ENCODE results near the gene ZNF345.

The ZNF345 gene

GRCh38 chr19:36850559-36851442 is at the start of gene ZNF345:
Gene ZNF345 (plus strand): TSS chr19:36850876. CDS start chr19:36876831, 25,955 bp downstream.
- Histone ChIP-seq H3K9me3 (ENCODE audit: low read length) (peaks cover 7% of the 10 kb centered on the region), H3K4me3 (ENCODE audit: low read depth in 1 of 2, low read length in 2 of 2) (peak within 1 kb of the TSS; percentile 75 to 100)

GRCh38 chr19:36805364-36805763 is 45.3 kb upstream of the ZNF345 start:
- Histone ChIP-seq H3K9me3 (ENCODE audit: low read length) (peaks cover 27% of the 10 kb centered on the region), H3K4me1 (ENCODE audit: insufficient read depth, low read length) (no peaks in the 10 kb centered on the region), H3K4me3 (ENCODE audit: low read depth in 1 of 2, low read length in 2 of 2) (no peak overlapping the region), H3K27ac (ENCODE audit: low read depth, low read length) (no peak overlapping the region), H3K36me3 (ENCODE audit: insufficient read depth, low read length) (peaks cover 8% of the 10 kb centered on the region), H3K9ac (ENCODE audit: low read length) (no peak overlapping the region), H3K27me3 (ENCODE audit: control insufficient read depth in 1 of 2, insufficient read depth in 2 of 2, low read length in 2 of 2) (no peaks in the 10 kb centered on the region)

More at GRCh38 chr19:36850559-36851442, at the start of gene ZNF345:
- peaks cover 13% of the 10 kb centered on the region for H3K4me1 ChIP-seq (ENCODE audit: insufficient read depth, low read length)
- no peaks in the 10 kb centered on the region for H3K27me3 ChIP-seq (ENCODE audit: control insufficient read depth in 1 of 2, insufficient read depth in 2 of 2, low read length in 2 of 2)
- peak within 1 kb of the TSS; percentile 80 for H3K27ac ChIP-seq (ENCODE audit: low read depth, low read length)
- peaks cover 4% of the 10 kb centered on the region for H3K36me3 ChIP-seq (ENCODE audit: insufficient read depth, low read length)
- H3K9ac ChIP-seq (ENCODE audit: low read length): peak within 1 kb of the TSS; percentile 83

- no peaks in the 10 kb centered on the region for H3K27me3 ChIP-seq (ENCODE audit: control insufficient read depth in 1 of 2, insufficient read depth in 2 of 2, low read length in 2 of 2)
- H3K27ac ChIP-seq (ENCODE audit: low read depth, low read length): no peak overlapping the region
- no peak overlapping the region for H3K4me3 ChIP-seq (ENCODE audit: low read depth in 1 of 2, low read length in 2 of 2)
- H3K36me3 ChIP-seq (ENCODE audit: insufficient read depth, low read length): peaks cover 8% of the 10 kb centered on the region
- no peaks in the 10 kb centered on the region for H3K4me1 ChIP-seq (ENCODE audit: insufficient read depth, low read length)
- no peak overlapping the region for H3K9ac ChIP-seq (ENCODE audit: low read length)
- H3K9me3 ChIP-seq (ENCODE audit: low read length): peaks cover 39% of the 10 kb centered on the region
Measured at GRCh38 chr19:36807029-36807428, 43.6 kb upstream of the ZNF345 start.

GRCh38 chr19:36819130-36819630 is 31.5 kb upstream of the ZNF345 start:
- no peak overlapping the region for H3K27ac ChIP-seq (ENCODE audit: low read depth, low read length)
- H3K9me3 ChIP-seq (ENCODE audit: low read length): peaks cover 85% of the 10 kb centered on the region
- H3K27me3 ChIP-seq (ENCODE audit: control insufficient read depth in 1 of 2, insufficient read depth in 2 of 2, low read length in 2 of 2): no peaks in the 10 kb centered on the region
- H3K9ac ChIP-seq (ENCODE audit: low read length): no peak overlapping the region
- peaks cover 44% of the 10 kb centered on the region for H3K36me3 ChIP-seq (ENCODE audit: insufficient read depth, low read length)
- peak overlapping the region in 1 of 2 donors; percentile 15 for H3K4me3 ChIP-seq (ENCODE audit: low read depth in 1 of 2, low read length in 2 of 2)
- H3K4me1 ChIP-seq (ENCODE audit: insufficient read depth, low read length): no peaks in the 10 kb centered on the region

DNA sequence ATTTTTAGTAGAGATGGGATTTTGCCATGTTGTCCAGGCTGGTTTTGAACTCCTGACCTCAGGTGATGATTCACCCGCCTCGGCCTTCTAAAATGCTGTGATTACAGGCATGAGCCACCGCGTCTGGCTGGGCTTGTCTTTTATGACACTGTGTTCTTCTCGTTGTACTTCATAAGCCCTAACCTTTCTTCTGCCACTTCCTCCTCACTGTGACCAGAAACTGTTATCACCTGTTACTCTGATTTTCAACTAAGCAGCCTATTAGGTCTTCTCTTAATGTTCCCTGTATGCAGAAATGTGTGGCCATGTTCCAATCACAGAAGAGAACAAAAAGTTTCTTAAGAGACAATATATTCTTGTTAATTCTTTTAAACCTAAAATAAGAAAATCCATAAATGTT is 28.9 kb upstream of the ZNF345 start:
- H3K4me3 ChIP-seq (ENCODE audit: low read depth in 1 of 2, low read length in 2 of 2): no peak overlapping the region
- H3K27me3 ChIP-seq (ENCODE audit: control insufficient read depth in 1 of 2, insufficient read depth in 2 of 2, low read length in 2 of 2): no peaks in the 10 kb centered on the region
- H3K27ac ChIP-seq (ENCODE audit: low read depth, low read length): no peak overlapping the region
- peaks cover 53% of the 10 kb centered on the region for H3K36me3 ChIP-seq (ENCODE audit: insufficient read depth, low read length)
- H3K9ac ChIP-seq (ENCODE audit: low read length): no peak overlapping the region
- H3K4me1 ChIP-seq (ENCODE audit: insufficient read depth, low read length): no peaks in the 10 kb centered on the region
- peaks cover 80% of the 10 kb centered on the region for H3K9me3 ChIP-seq (ENCODE audit: low read length)

GRCh38 chr19:36833430-36833829 is 17.2 kb upstream of the ZNF345 start:
- Histone ChIP-seq H3K9ac (ENCODE audit: low read length) (no peak overlapping the region), H3K9me3 (ENCODE audit: low read length) (peaks cover 61% of the 10 kb centered on the region), H3K27ac (ENCODE audit: low read depth, low read length) (no peak overlapping the region), H3K4me3 (ENCODE audit: low read depth in 1 of 2, low read length in 2 of 2) (no peak overlapping the region), H3K27me3 (ENCODE audit: control insufficient read depth in 1 of 2, insufficient read depth in 2 of 2, low read length in 2 of 2) (no peaks in the 10 kb centered on the region), H3K36me3 (ENCODE audit: insufficient read depth, low read length) (peaks cover 26% of the 10 kb centered on the region), H3K4me1 (ENCODE audit: insufficient read depth, low read length) (peaks cover 10% of the 10 kb centered on the region)

DNA sequence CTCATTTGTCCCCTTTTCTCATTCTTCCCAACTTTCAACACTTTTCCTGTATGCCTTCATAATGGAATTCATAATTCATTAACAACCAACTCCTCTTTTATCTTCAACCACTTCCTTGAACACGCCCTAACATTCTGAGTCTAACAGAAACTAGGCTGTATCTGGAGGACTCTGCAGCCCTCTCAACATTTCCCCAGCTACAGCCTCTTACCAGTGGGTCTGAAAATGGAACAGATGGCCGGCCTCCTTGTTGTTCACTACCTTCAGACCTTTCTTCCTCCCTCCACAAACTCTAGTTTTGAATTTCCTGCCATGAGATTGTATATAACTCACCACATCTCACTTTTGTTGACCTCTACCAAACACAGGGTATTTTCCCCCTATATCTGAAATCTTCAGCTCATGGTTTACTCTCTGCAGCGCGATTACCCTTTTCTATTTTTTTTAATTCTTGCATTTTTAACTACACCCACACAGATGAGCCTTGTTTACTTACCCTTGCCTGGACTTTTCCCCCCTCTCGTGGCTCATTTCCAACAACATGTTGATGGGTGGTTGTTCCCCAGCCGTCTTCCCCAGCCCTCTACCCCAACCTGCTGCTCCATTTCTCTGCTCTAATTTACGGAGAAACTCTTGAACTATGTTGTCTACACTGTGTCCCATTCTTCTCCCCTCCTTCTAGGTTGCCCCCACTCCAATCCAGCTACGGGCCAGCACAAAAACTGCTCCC is 13.3 kb upstream of the ZNF345 start:
- H3K36me3 ChIP-seq (ENCODE audit: insufficient read depth, low read length): no peaks in the 10 kb centered on the region
- peak overlapping the region; percentile 67 to 84 for H3K4me3 ChIP-seq (ENCODE audit: low read depth in 1 of 2, low read length in 2 of 2)
- H3K27ac ChIP-seq (ENCODE audit: low read depth, low read length): peak overlapping the region; percentile 70
- H3K9me3 ChIP-seq (ENCODE audit: low read length): peaks cover 23% of the 10 kb centered on the region
- no peaks in the 10 kb centered on the region for H3K27me3 ChIP-seq (ENCODE audit: control insufficient read depth in 1 of 2, insufficient read depth in 2 of 2, low read length in 2 of 2)
- H3K4me1 ChIP-seq (ENCODE audit: insufficient read depth, low read length): peaks cover 10% of the 10 kb centered on the region
- peak overlapping the region; percentile 55 for H3K9ac ChIP-seq (ENCODE audit: low read length)

DNA sequence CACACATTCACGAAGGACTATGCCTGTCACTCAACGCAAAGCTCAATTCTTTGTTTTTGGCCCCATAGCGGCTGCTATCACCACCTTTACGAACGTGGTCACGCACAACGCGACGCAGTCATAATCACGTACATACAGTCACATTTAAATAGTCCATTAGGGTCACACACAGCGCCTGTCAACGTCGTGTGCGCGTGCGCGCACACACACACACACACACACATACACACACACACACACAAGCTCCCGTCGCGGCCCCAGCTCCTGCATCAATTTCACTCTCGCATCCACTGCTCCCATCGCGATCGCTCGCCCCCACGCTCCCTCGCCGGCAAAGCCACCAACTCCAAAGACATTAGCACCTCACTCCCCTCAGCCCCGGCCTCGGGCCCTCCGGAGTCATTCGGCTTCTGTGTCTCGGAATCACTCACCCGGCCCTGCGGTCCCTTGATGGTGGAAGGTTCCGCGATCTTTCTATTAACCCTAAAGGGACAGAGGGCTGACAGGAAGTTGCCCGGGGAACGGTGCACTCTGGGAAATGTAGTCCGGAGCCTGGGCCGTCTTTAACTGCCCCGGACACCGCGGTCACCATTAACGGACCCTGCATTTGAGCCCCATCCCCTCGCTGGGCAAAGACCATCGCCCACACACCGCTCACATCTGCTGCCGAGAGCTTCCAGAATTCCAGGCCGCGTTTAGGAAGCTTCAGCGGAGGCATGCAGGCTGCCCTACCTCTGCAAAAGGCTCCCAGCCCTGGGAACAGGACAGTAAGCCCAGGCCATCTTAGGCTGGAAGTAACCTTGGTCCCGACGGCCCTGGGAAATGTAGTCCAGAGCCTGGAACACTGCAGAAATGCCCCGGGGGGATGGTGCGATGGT is 12.5 kb upstream of the ZNF345 start, which contains the start of gene ZNF790:
ZNF790 (minus strand) TSS at position 482 of the 878 bp plus-strand sequence. CDS start 12,768 bp downstream, outside the sequence.
- Histone ChIP-seq H3K27ac (ENCODE audit: low read depth, low read length) (peak within 1 kb of the TSS; percentile 70), H3K4me3 (ENCODE audit: low read depth in 1 of 2, low read length in 2 of 2) (peak within 1 kb of the TSS; percentile 67 to 84), H3K4me1 (ENCODE audit: insufficient read depth, low read length) (peaks cover 10% of the 10 kb centered on the region), H3K27me3 (ENCODE audit: control insufficient read depth in 1 of 2, insufficient read depth in 2 of 2, low read length in 2 of 2) (no peaks in the 10 kb centered on the region), H3K36me3 (ENCODE audit: insufficient read depth, low read length) (no peaks in the 10 kb centered on the region), H3K9ac (ENCODE audit: low read length) (peak within 1 kb of the TSS; percentile 55), H3K9me3 (ENCODE audit: low read length) (peaks cover 15% of the 10 kb centered on the region)

- H3K4me3 ChIP-seq (ENCODE audit: low read depth in 1 of 2, low read length in 2 of 2): peak overlapping the region; percentile 67 to 84
- H3K9ac ChIP-seq (ENCODE audit: low read length): peak overlapping the region; percentile 55
- peaks cover 10% of the 10 kb centered on the region for H3K4me1 ChIP-seq (ENCODE audit: insufficient read depth, low read length)
- H3K9me3 ChIP-seq (ENCODE audit: low read length): peaks cover 10% of the 10 kb centered on the region
- no peaks in the 10 kb centered on the region for H3K27me3 ChIP-seq (ENCODE audit: control insufficient read depth in 1 of 2, insufficient read depth in 2 of 2, low read length in 2 of 2)
- H3K36me3 ChIP-seq (ENCODE audit: insufficient read depth, low read length): no peaks in the 10 kb centered on the region
- peak overlapping the region; percentile 70 for H3K27ac ChIP-seq (ENCODE audit: low read depth, low read length)
Measured at GRCh38 chr19:36838784-36839324, 11.8 kb upstream of the ZNF345 start.

DNA sequence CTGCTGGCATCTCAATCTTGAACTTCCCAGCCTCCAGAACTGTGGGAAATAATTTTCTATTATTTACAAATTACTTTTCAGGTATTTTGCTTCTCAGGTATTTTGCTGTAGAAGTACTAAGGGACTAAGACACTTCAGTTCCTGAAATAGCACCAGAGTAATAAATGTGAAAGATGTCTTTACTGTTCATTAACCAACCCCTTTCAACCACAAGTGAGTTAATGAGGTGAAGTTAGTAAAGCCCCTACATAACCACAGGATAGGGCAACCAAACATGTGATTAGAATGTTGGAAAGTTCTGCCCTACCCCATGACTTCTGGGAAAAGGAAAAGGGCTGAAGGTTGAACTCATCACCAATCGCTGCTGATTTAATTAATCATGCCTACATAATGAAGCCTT is 2.7 kb upstream of the ZNF345 start:
- H3K4me3 ChIP-seq (ENCODE audit: low read depth in 1 of 2, low read length in 2 of 2): no peak overlapping the region
- no peaks in the 10 kb centered on the region for H3K9me3 ChIP-seq (ENCODE audit: low read length)
- no peak overlapping the region for H3K27ac ChIP-seq (ENCODE audit: low read depth, low read length)
- no peaks in the 10 kb centered on the region for H3K27me3 ChIP-seq (ENCODE audit: control insufficient read depth in 1 of 2, insufficient read depth in 2 of 2, low read length in 2 of 2)
- H3K9ac ChIP-seq (ENCODE audit: low read length): no peak overlapping the region
- H3K36me3 ChIP-seq (ENCODE audit: insufficient read depth, low read length): no peaks in the 10 kb centered on the region
- H3K4me1 ChIP-seq (ENCODE audit: insufficient read depth, low read length): peaks cover 13% of the 10 kb centered on the region
